LHCN-M2 (cell line): ENCODE results near the gene GSDMA. TPM values are rescaled to one million over a fixed set of nuclear protein-coding genes. Genes with fewer than 3 reads are reported as not detected.

ENCODE experiments used
- DNase-seq: peaks from one replicate; pipeline ENCODE4 v3.0.0-alpha.2; 2012; ENCODE audit warnings: low read depth
- total RNA-seq: library from RNA; depleted of rRNA; stranded (reverse); fragments of >200 nt; gene quantifications from 2 replicates; pipeline ENCODE4 v1.2.3, GENCODE V29; 2014

GSDMA gene
- total RNA-seq, 1 experiment from 2014 or later, result not detected

DNA sequence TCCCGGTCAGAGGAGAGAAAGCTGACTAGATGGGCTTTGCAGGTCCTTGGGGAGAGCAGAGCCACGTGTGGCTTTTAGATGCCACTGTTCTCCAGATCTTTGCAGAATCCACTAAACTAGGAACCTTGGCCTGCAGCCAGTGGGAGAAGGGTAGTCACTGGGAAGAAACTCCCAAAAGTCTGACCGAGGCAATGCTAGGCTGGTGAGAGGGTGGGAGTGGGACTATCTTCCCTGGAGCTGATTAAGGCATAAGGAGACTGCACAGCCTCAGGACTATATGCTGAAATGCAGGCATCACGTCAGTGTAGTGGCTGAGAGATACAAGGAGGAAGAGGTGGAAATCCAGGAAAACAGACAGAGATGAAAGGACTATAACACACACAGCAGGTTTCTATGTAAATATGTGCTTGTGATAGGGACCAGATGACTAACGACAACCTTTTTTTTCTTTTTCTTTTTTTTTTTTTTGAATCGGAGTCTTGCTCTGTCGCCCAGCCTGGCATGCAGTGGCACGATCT, 2.2 kb upstream of the GSDMA start:
- DNase-seq, result no peak

DNA sequence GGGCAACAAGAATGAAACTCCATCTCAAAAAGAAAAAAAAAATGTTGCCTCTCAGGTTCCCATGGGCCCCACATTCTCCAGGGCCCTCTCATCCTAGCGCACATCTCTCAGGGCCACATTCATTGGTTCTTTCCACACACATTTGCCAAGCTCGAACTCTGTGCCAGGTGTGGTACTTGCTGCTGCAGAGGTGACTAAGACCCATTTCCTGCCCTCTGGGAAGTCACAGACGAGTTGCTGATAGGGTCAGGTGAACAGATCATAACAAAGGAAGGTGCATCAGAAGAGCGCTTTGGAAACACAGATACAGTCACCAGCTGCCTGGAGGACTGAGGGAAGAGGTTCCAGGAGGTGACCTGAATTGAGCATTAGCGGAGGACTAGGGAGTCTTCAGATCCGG, 1.0 kb downstream of the GSDMA start:
- DNase-seq, result no peak

DNA sequence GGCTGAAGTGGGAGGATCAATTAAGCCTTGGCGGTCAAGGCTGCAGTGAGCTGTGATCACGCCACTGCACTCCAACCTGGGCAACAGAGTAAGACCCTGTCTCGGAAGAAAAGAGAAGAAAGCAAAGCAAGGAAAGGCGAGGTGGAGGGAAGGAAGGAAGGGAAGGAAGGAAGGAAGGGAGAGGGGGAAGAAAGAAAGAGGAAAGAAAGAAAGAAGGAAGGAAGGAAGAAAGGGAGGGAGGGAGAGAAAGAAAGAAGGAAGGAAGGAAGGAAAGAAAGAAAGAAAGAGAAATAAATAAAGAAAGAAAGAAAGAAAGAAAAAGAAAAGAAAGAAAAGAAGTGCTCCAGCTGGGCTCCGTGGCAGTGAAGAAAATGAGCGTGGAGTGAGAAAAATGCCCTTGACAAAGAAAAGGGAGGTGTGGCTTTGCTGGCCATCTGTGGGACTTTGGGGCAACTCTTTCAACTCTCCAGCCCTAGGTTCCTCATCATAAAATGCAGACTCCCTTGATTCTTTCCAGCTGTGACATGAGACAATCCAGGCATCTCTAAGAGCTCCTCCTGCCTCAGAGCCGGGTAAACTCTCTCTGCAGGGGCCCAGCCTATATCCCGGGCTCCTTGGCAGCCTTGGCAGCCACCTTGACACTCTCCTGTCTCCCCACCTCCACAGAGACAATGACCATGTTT, 2.4 kb downstream of the GSDMA start:
- no peak for DNase-seq

DNA sequence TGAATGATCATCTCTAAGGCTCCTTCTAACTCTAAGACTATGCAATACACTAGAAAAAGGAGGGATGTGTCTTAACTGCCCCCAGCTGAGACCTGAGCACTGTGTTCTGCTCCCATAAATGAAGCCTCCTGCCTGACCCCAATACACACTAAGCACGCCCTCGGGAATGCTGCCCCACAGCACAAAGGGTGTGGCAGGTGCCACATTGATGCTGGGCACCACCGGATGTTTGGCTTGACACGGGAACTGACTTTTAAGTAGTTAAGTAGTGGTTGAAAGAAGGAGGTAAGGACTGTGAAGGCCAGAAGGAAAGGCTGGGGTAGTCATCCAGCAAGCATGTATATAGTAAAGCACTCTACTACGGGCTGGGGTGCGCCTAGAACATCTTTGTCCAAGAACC, 4.0 kb downstream of the GSDMA start:
- DNase-seq, result no peak

DNA sequence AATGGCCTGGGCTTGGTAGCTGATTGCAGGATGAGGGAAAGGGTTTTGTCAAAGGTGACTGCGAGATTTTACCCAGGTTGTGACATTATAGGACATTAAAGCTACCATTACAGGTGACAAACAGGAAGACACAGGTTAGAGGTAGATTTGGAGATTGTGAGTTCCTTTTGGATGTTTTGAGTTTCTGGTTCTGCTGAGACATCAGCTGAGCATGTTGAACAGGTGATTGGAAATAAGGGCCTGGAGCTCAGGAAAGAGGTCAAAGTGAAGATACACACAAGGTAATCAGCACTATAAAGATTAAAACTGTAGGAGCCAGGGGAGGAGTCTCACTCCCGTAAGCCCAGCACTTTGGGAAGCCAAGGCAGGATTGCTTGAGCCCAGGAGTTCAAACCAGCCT, 6.0 kb downstream of the GSDMA start:
- no peak for DNase-seq

DNA sequence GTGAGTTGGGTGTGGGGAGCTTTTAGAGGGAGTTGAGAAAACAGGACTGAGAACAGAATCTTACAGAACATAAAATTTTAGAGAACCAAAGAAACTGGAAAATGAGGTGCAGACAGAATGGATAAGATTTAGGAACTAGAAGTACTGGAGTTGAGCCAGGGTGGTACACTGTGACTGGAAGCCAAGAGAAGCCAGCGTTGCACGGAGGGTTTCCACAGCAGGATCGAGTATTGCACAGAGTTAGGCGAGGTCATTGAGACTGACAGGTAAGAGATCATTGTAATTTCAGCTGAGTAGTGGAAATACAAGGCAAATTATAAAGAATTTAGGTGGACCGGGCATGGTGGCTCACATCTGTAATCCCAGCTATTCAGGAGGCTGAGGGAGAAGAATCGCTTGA, 6.6 kb downstream of the GSDMA start:
- DNase-seq, result no peak

DNA sequence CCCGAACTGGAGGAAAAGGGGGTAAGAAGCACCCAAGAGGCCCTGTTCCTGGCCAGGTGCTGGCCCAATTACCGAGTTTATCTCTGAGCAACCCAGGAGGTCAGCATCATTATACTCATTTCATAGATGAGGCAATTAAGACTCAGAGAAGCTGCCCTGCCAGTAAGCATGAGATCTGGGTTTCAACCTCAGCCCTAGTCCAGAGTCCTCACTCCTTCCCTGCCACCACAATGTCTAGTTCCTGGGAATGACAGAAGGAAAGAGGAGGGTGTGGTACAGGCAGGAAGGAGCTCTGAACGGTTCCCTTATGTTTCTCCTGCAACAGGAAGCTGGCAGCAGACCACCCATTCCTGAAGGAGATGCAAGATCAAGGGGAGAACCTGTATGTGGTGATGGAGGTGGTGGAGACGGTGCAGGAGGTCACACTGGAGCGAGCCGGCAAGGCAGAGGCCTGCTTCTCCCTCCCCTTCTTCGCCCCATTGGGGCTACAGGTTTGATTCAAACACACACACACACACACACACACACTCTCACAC, 7.4 kb downstream of the GSDMA start:
- DNase-seq, result no peak

DNA sequence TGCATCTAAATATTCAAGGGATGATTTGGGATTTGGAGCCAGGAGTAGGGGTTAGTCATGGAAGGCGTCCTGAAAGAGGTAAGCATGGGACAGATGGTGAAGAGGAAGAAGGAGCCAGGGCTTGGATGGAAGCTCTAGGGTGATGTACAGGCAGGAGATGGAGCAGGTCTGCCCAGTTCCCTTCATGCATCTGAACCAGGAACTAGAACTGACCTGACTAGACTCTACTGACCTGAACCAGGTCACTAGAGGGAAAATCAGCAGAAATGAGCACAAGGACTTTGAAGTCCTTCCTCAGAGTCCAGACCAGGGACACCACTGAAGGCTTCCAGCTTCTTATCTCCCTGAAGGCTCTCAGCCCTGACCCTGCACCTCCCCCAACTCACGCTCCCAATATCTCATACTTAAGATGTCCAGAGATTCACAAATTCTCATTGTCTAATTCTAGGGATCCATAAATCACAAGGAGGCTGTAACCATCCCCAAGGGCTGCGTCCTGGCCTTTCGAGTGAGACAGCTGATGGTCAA, 8.3 kb downstream of the GSDMA start:
- no peak for DNase-seq

DNA sequence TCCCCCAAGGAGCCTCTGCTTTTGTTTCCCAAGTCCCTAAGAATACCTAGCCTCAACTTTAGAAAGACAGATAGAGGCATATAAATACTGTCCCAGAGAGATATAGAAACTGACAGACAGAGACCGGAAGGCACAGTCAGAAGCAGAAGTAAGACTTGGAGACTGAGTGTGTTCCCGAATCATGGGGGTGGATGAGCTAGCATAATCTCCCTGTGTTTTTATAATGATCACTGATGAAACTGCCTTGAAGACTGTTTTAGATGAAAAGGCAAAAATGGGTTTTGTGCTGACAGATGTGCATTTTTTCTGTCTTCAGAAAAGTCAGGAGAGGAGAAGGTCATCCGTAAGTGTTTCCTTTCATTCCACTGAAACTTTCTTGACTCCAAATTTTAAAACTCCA, 9.5 kb downstream of the GSDMA start:
- no peak for DNase-seq

DNA sequence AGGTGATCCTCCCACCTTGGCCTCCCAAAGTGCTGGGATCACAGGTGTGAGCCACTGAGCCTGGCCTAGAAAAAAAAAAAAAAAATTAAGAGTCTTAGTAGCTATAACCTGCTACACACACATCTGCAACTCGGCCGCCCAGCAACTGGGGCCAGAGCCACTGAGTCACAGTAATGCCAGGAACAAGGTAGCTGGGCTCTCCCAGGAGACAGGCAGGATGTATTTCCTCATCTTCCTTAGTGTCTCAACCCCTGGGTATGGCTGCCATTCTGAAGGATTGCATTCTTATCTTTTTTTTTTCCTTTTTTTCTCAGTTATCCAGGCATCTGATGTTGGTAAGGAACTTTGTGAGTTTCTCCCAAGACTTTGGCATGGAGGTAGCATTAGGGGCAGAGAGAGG, 10.7 kb downstream of the GSDMA start:
- DNase-seq, result no peak

DNA sequence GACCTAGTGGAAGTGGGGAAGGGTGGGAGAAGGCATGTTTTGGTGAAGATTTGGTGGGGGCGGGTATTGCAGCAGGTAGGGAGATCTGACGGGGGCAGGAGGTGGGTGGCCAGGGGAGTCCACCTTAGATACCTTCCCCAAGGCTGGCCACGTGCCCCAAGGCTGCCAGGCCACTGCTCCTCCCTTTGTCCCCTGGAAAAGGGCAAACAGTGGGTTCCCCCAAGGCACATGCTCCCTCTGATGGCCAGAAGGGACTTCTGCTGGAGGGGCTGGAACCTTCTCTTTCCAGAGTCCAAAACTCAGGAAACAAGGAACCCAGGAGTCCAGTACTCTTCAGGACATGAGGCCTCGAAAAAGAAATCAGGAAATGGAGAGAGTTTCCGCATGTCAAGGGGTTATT, 11.6 kb downstream of the GSDMA start:
- no peak for DNase-seq

DNA sequence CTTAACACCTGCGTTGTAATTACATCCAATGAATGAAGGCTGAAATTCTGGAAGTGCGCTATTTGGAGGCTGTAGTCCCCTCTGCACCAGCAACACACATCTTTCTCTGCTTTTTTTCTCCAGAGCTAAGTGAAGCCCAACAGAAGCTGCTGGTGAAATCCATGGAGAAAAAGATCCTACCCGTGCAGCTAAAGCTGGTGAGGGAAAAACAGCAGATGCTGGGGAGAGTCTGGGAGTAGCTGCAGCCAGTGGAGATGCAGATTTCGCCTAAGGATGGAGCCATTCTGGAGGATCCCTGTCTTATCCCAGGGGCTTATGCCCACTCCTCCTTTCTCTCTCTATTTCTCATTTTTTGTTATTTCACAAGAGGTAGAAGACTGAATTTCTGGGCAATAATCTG, 13.0 kb downstream of the GSDMA start:
- no peak for DNase-seq

DNA sequence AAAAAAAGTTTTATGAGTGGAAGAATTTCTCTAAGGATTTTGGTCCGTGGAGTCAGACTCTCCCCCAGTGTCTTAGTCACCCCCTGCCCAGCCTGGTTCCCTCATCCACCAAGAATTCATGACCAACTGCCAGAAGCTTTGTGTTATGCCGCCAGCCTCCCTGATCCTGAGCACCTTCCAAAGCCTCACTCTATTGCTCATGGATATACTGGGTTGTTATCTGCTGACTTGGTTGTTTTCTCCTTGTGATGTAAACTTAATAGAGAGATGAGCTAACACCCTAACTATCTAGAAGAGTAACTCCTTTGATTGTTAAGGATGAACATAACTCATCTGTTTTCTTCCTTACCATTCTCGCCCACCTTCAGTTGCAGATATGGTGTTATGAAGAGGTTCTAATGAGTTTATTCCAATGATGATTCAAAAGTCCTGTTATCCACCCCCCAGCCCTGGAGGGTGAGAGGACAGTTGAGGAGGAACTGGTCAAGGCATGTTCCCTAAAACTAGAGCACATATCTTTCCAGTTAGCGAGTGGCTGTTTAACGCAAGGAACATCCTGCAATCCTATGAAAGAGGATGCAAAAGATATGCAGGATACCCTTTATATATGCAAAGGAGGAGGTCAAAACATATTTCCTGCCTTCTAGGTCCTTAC, 16.3 kb downstream of the GSDMA start:
- DNase-seq, result peak; percentile 64

DNA sequence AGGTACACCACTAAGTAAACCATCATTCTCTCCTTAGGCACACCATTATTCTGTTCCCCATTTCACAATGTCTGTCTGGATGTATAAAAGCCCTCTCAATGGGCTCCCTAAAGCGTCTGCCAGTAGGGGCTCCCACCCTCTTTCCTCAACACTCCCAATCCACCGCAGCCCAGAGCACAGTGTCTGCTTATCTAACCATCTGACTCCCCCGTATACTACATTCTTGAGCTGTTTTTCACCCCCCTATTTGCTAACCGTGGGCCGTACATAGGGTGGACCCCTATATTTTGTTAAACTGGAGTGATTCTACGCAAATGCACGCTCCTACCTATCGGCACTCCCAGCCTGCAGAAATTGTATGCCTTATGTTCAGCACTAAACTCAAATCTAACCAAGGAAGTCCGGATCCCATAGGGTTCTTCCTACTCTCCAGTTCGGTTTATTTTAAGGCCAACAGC, 17.1 kb downstream of the GSDMA start:
- DNase-seq, result peak; percentile 39

DNA sequence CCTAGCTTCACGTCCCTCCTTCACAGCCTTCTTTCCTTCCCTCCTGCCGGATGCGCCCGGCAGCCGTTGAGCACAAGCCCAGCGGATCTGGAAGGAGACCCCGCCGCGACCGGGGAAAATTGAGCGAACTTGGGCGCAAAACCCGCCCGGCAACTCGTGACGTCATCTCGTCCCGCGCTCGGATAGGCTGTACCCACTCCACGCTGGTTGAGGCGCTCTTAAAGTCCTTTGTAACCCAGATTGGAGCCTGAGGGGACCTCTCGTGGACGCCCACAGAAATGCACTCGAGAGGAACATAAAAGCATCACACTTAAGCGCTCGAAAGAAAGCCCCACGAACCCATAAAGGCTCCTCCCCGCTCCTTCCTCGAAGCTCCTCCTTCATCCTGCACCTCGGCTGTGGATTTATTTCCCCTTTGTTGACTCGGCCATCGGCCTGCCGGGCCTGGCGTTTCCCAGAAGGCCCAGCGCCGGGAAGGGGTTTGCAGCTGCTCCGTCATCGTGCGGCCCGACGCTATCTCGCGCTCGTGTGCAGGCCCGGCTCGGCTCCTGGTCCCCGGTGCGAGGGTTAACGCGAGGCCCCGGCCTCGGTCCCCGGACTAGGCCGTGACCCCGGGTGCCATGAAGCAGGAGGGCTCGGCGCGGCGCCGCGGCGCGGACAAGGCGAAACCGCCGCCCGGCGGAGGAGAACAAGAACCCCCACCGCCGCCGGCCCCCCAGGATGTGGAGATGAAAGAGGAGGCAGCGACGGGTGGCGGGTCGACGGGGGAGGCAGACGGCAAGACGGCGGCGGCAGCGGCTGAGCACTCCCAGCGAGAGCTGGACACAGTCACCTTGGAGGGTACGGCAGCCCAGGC, 17.8 kb downstream of the GSDMA start, which contains the start of gene PSMD3:
Gene PSMD3, plus strand, starts transcription at position 457 of the 856 bp plus-strand sequence. Its CDS starts 164 bp downstream, at position 621.
- peak; percentile 100 for DNase-seq

DNA sequence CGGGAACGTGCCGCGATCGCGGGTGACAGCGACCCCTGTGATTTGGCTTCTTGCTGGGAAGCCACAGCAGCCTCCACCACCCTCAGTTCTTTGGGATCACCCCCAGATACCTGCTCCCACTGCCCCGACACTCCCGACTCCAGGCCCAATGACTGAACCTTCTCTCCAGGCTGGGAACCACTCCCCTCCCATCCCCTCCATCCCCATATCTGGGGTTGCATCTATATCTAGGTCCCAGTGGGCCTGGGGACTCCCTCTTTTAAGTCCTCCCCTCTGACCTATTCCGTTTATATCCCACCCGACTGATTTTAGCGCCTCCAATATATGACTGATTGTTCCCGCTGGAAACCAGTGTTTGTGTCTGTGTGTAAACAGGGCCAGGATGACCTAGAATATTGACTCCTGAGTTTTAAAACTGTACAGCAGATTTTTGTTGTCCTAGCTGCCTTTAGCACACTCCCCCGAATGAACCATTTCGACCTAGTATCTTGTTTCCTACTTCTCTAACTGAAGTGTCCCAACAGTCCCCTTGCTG, 18.5 kb downstream of the GSDMA start:
- no peak for DNase-seq

DNA sequence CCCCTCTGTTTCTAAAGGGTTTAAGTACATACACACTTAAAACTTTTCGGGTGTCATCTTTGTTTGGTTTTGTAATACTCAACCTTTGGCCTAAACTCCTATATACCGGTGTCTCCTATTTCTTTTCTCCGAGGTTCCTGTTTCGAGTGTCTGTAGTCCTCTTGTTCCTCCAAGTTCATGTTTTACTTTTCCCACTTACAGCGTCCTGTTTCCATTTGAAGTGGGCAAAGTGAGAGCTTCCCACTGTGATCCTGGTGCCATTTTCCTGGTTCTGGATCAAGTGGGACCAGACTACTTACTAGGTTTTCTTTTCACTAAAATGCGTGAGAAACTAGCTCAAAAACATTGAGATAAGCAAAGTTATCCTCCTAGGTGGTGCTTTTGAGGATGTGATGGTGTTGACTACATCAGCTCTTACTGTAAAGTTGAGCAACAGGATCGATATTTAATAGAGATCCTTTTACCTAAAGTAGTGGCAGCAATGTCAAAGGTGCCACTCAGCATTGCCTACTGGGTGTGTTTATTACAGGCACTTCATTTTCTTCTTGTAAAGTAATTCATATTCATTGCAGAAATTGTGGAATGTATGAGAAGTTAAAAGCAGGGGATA, 19.1 kb downstream of the GSDMA start:
- no peak for DNase-seq

DNA sequence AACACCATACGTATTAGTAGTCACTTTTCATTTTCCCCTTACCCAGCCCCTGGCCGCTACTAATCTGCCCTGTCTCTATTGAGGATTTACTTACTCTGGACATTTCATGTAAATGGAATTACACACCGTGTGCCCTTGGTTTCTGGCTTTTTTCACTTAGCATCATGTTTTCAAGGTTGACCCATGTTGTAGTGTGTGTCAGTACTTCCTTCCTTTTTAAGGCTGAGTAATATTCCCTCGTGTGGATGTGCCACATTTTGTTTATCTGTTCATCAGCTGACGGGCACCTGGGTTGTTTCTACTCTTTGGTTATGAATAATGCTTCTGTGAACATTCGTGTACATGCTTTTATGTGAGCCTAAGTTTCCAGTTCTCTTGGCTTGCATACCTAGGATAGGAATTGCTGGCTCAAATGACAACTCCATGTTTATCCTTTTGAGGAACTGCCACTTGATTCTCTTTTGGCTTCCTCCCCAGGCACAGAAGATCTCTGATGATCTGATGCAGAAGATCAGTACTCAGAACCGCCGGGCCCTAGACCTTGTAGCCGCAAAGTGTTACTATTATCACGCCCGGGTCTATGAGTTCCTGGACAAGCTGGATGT, 25.5 kb downstream of the GSDMA start:
- no peak for DNase-seq

DNA sequence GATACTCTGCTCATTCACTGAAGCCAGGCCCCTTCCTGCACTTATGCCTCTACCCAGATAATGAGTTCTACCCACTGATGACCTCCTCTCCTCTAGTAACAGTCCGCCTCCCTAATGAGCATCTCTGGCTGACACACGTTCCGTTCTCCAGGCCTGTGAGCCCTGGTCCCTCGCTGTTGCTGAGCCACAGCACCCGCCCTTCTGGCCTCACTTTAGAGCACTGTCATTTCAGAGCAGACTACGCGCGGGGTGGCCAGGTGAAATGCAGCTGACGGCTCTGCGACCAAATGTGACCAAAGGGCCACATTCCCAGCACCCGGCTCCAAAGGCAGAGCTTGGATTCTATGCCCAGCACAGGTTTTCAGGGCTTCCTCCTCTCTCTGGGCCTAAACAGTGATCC, 31.6 kb downstream of the GSDMA start:
- DNase-seq, result no peak

DNA sequence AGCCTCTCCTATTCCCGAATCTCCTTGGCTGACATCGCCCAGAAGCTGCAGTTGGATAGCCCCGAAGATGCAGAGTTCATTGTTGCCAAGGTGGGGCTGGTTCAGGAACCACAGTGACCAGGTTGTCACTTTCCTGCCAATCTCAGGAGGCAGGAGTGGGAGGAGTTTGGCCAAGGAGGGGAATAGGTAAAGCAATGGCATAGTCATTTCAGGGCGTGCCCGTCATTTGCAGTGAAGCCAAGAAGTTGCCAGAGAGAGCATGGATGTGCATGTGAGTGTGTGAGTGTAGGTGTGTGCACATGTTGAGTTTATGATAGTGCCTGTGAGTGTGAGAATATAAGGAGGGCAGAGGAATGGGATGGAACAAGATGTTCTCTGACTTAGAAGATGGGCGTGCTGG, 32.6 kb downstream of the GSDMA start:
- no peak for DNase-seq

DNA sequence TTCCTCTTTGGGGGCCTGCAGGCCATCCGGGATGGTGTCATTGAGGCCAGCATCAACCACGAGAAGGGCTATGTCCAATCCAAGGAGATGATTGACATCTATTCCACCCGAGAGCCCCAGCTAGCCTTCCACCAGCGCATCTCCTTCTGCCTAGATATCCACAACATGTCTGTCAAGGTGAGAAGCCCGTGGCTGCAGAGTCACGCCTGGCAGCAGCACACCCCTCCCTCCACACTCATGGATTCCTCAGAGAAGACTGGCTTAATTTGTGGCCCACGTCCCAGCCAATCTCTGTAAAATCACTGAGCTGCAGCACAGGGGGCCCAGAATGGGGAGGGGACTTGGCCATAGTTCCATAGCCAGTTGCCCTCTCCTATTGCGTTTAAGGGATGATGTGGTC, 33.4 kb downstream of the GSDMA start:
- no peak for DNase-seq
